AG09309 (cell line): Measurements from ENCODE around the gene PKP4.

Source experiments
- DNase-seq: peaks from one replicate; pipeline ENCODE4 v3.0.0-alpha.2; 2010; ENCODE audit warnings: low read depth
- H3K4me3 ChIP-seq: 2 replicates; pipeline ENCODE4 v1.5.1; 2011; ENCODE audit warnings: mild to moderate bottlenecking, low read depth, low read length, moderate library complexity; ENCODE audit not compliant: control insufficient read depth
- TF ChIP-seq, protein P1 (sequence below): IDR thresholded peaks from 2 replicates; pipeline ENCODE4 v1.5.1; 2011; ENCODE audit warnings: mild to moderate bottlenecking, low read depth, low read length, inconsistent platforms; ENCODE audit not compliant: insufficient read depth, control insufficient read depth; ENCODE audit errors: missing control alignments

The PKP4 gene

DNA sequence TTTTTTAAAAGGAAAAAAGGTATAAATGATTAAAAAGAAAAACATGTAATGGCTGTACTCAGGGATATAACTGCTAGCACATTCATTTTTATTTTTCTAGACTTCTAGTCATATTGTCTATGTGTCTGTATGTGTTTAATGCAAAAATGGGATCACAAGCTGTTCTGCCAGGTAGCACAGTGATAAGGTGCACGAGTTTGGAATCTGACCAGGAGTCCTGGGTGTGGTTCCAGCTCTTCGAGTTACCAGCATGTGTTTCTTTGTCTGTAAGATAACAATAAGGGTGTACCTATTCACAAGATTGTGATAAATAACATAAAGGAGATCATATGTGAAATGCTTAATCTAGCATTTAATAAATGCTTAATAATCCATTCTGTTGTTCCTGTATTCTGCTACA lies 145.3 kb downstream of the PKP4 start:
- DNase-seq = no peak
- H3K4me3 ChIP-seq = no peak overlapping the region
- TF ChIP-seq, protein P1, sequence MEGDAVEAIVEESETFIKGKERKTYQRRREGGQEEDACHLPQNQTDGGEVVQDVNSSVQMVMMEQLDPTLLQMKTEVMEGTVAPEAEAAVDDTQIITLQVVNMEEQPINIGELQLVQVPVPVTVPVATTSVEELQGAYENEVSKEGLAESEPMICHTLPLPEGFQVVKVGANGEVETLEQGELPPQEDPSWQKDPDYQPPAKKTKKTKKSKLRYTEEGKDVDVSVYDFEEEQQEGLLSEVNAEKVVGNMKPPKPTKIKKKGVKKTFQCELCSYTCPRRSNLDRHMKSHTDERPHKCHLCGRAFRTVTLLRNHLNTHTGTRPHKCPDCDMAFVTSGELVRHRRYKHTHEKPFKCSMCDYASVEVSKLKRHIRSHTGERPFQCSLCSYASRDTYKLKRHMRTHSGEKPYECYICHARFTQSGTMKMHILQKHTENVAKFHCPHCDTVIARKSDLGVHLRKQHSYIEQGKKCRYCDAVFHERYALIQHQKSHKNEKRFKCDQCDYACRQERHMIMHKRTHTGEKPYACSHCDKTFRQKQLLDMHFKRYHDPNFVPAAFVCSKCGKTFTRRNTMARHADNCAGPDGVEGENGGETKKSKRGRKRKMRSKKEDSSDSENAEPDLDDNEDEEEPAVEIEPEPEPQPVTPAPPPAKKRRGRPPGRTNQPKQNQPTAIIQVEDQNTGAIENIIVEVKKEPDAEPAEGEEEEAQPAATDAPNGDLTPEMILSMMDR = no peak

DNA sequence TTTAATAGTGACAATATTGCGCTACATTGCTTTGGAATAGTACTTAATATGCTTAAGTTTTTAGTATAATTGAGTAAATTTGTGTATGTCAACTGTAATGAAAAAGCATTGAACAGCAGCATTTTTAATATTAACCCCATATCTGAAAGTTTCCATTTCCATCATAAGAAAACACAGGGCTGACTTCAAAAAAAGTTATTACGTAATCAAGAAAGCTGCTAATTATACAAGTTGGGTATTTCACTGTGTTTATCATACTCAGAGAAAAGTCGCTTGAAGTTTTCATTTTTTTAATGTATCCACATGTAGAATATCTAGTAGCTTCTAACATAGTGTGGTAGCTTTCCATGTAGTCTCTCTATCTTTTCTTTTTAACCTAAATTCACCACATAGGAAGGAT lies 146.5 kb downstream of the PKP4 start:
- TF ChIP-seq, protein P1 = no peak
- no peak overlapping the region for H3K4me3 ChIP-seq
- no peak for DNase-seq

DNA sequence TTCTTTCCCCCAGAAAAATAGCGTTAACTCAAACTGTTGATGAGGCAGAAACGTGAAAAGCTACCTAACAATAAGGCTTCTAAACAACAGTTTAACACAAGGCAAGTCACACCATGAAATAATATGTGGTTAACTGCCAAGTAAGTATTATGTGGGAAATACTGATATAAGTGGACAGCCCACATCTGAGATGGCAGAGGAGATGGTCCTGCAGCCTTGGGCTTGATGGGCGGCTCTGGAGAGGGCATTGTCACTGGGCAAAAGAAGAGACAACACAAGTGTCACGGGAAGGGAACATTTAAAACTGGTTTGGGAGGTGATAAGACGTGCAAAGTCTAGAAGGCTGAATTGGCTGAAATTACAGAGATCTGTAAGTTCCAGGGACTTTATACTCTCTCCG lies 147.2 kb downstream of the PKP4 start:
- DNase-seq = no peak
- H3K4me3 ChIP-seq = no peak overlapping the region
- TF ChIP-seq, protein P1 = no peak

DNA sequence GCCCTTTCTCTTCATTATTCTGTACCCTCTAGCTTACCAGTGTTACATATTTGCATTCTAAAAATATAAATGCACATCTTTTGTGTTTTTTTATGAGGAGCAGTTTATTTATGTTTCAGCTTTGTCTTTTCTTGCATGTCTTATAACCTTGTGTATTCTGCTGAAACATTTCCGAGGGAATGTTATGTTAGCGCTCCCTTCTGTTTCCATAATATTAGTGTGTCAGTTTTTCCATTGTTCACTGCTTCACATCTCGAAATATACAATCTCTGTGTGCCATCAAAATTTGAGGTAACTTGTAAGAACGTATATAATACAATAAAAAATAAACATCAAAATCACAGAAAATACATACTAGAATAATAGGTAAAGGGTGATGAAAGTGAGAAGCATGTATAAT lies 153.3 kb downstream of the PKP4 start:
- no peak for DNase-seq
- H3K4me3 ChIP-seq = no peak overlapping the region
- TF ChIP-seq, protein P1 = no peak

DNA sequence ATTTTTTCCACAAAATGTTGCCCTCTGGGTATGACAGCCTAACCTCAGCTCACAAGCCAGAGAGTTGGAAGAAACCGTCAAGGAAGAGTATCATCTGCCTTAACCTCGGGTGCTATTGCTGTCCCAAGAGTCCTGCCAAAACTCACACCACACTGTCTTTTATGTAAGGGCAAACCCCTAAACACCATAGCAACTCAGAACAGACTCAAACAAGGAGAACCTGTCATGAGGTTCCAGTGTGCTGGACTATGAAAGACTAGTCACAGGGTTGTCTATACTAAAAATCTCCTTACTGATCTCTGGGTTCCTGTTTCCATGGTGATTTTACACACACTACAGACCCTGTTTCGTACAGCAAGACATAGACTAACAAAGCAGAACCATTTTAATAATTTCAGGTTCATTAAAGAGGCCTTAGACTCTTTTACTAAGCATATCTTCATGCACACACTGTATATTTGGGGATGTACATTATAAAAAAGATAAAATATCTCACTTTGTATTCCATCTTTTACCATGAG lies 159.8 kb downstream of the PKP4 start:
- DNase-seq = no peak
- H3K4me3 ChIP-seq = no peak overlapping the region
- TF ChIP-seq, protein P1 = no peak

DNA sequence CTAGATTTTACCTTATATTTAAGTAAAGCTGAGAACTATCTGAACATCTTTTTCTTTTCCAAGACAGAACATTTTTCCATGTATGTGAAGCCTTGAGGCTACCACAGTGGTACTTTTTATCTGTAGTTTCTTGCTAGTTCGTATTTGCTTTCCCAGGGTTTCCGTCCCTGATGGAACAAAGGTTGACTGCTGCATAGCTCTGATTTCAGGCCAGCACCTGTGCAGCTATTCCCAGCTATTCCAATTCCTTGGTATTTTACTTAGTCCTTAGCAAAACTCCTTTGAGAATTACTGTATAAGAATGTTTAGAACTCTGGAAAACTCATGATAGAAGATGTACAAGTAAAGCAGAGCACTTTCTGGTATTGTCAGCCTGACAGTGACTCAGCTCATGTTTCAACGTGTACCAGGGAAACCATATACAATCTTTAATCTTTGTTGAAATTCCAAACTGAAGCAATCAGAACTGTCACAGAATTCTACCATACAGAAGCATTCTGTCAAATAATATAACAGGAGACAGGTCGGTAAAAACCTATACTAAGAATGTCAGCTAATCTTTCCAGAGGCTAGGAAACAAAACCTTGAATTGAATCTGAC lies 162.2 kb downstream of the PKP4 start:
- TF ChIP-seq, protein P1 = no peak
- no peak for DNase-seq
- H3K4me3 ChIP-seq = no peak overlapping the region
